GM23338 (cell line): ENCODE data around the gene UBAC2. TPM values are rescaled to one million over a fixed set of nuclear protein-coding genes. Genes with fewer than 3 reads are reported as not detected.

Experiments
- CTCF ChIP-seq, 2 experiments: fragments of 200-600 bp in 1 of 2; sonication (generic) in 1 of 2; conservative IDR thresholded peaks; 2 replicates each; pipeline versions ENCODE4 v1.5.1 to v1.6.1; 2016 to 2017; ENCODE audit warnings: antibody characterized with exemption in 2 of 2, low read depth in 2 of 2, mild to moderate bottlenecking in 2 of 2, moderate library complexity in 1 of 2
- EZH2 ChIP-seq: fragments of 200-600 bp; sonication (generic); IDR thresholded peaks from one replicate; pipeline ENCODE4 v1.8.0; 2017; ENCODE audit warnings: antibody characterized with exemption, mild to moderate bottlenecking, low read depth; ENCODE audit not compliant: unreplicated experiment
- NANOG ChIP-seq: IDR thresholded peaks from 2 replicates; pipeline ENCODE4 v1.6.1; 2016; ENCODE audit warnings: antibody characterized with exemption, borderline replicate concordance
- POLR2AphosphoS5 ChIP-seq: IDR thresholded peaks from 2 replicates; pipeline ENCODE4 v1.6.1; 2016; ENCODE audit warnings: antibody characterized with exemption, low read depth
- REST ChIP-seq: IDR thresholded peaks from one replicate; pipeline ENCODE4 v1.6.1; 2018; ENCODE audit warnings: antibody characterized with exemption; ENCODE audit not compliant: unreplicated experiment
- STAT1 ChIP-seq: IDR thresholded peaks from one replicate; pipeline ENCODE4 v1.6.1; 2016; ENCODE audit warnings: antibody characterized with exemption; ENCODE audit not compliant: unreplicated experiment
- ZNF462 ChIP-seq: fragments of 250-450 bp; sonication (Bioruptor Pico); IDR thresholded peaks from 2 replicates; pipeline ENCODE4 v1.5.0; 2020; ENCODE audit warnings: mild to moderate bottlenecking, moderate library complexity
- polyA plus RNA-seq: library from polyadenylated mRNA; unstranded; fragments of >200 nt; fragmentation: Nextera tagmentation; extraction: Ambion mirVana; gene quantifications from 2 replicates; pipeline ENCODE4 v1.2.1, GENCODE V29; 2016
- total RNA-seq: library from RNA; depleted of rRNA; stranded (reverse); fragments of >200 nt; shearing (Covaris generic); gene quantifications from 2 replicates; pipeline ENCODE4 v1.2.3, GENCODE V29; 2014

Gene UBAC2
- total and polyA plus RNA-seq, 2 experiments from 2014 or later = 37.9 to 76.9 TPM

- no peak for TF ChIP-seq ZNF462
- TF ChIP-seq NANOG = no peak
- no peak for TF ChIP-seq REST
- no peak for TF ChIP-seq STAT1
- no peak for TF ChIP-seq POLR2AphosphoS5
- TF ChIP-seq EZH2 = no peak
- no peak for TF ChIP-seq CTCF (conservative IDR thresholded peaks at IDR 0.05; ENCODE audit: low read depth in 2 of 2)
Measured at GRCh38 chr13:99376924-99377323, 176.3 kb downstream of the UBAC2 start (continued).
